Fibroblast of the conjunctiva (primary cell): Measurements from ENCODE around the gene HOMER2.
"Not testable (repeated sequence)": the region's sequence is repeated elsewhere in the genome, so short reads cannot be mapped to it uniquely, and the experiment has no call there.

Experiments
- DNase-seq: peaks from one replicate; pipeline ENCODE4 v3.0.0-alpha.2; 2010; ENCODE audit warnings: low read depth

The HOMER2 gene

DNA sequence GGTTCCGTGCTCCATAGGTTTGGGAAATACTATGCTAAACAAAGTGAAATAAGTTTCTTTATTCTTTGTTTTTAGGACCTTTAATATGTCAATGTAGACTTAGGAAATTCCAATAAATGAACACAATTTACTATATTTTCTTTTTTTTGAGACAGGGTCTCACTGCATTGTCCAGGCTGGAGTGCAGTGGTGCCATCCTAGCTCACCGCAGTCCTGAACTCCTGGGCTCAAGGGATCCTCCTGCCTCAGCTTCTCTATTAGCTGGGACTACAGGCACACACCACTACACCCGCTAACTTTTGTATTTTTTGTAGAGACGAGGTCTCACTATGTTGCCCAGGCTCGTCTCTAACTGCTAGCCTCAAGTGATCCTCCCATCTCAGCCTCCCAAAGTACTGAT, 12.4 kb upstream of the HOMER2 start:
- DNase-seq: no peak

GRCh38 chr15:82963471-82964341, 11.2 kb upstream of the HOMER2 start:
- DNase-seq: no peak

DNA sequence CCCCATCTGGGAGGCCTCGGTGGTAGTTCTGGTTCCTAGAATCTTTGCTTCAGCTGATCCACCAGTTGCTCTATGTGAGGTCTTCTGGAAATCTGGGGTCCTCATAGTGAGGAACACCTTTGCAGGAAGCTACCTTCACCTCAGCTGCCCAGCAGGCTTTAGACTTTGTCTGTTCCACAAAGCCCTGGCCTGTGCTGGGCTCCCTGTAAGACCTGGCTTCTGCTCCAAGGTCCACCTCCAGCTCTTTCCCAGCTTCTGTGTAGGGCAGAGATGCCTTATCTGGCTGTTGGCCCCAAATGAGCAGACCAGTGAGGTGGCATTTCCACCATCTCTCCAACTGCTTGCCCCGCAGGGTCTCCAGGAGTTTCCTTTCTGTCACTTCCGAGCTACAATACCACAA, 8.2 kb upstream of the HOMER2 start:
- DNase-seq: no peak

- no peak for DNase-seq
Measured at GRCh38 chr15:82959423-82959822, 6.9 kb upstream of the HOMER2 start.

GRCh38 chr15:82958638-82959037, 6.1 kb upstream of the HOMER2 start:
- no peak for DNase-seq

DNA sequence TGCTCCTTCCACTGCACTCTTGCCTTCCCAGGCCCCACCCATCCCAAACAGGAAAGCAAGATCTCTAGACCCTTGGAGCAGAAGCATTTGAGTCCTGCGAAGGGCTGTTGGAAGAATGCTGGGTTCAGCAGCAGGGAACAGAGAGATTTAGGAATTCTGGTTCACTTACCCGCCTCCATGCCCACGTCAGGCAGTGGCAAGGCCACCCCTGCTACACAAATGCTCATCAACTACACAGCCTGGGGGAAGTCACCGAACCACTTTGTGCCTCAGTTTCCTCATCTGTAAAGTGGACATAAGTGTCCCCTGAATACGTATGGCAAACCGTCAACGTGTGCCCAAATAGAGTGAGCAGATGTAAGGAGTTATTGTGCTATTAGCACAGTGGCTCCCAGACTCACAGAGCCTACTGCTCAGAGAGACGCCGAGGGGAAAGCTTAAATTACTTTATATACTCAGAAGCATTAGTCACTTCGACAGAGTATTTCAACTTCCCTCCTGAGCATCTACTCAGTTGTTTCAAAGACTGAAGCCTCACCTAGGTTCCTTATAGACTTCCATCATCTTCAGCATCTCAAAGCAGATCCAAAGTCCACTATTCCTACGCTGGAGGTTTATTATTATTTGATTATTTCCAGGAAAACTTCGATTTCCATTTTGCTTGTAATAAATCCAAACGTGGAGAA, 905 bp downstream of the HOMER2 start:
- no peak for DNase-seq

GRCh38 chr15:82950746-82951370, 1.7 kb downstream of the HOMER2 start:
- DNase-seq: no peak

GRCh38 chr15:82950295-82950694, 2.2 kb downstream of the HOMER2 start:
- DNase-seq: no peak

DNA sequence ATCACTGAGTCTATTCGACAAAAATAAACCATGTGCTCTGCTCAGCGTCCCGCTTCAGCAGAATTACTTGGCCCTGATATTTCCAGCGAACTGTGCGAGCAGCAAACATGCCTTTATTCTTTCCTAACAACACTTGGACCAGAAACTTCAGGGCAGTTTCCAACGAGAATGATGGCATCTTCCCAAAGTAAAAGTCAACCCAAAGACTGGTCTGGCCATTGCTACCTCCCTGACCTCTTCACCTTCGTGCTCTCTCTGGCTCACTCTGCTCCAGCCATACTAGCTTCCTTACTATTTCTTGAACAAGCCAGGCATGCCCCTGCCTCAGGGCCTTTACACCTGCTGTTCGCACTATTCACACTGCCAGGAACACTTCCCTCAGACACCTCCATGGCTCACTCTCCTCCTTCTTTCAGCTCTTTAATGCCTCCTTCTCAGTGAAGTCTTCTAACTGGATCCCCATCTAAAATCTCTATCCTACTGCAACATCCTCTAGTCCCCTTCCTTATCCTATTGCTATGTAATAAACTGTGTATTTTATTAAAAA, 6.3 kb downstream of the HOMER2 start:
- DNase-seq: no peak

GRCh38 chr15:82945326-82945725, 7.2 kb downstream of the HOMER2 start:
- DNase-seq: no peak

- DNase-seq: no peak
Measured at GRCh38 chr15:82944821-82945220, 7.7 kb downstream of the HOMER2 start.

DNA sequence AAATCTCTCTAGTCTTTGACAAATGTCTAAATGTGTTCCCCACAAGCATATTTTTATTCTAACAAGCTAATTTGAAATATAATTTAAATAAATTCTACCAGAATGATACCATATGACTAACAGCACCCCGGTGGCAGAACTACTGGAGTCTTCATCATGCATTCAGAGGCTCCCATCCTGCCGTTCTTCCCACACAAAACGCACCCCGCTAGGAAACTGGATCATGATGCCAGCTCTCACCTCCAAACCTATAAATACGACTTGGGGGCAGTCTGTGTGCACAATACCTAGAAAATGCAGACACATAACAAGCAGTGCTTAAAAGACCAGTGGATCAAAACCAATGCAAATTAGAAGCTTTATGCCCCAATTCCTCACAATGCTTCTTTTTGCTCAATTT, 8.5 kb downstream of the HOMER2 start:
- DNase-seq: no peak

- DNase-seq: no peak
Measured at GRCh38 chr15:82943176-82943575, 9.3 kb downstream of the HOMER2 start.

DNA sequence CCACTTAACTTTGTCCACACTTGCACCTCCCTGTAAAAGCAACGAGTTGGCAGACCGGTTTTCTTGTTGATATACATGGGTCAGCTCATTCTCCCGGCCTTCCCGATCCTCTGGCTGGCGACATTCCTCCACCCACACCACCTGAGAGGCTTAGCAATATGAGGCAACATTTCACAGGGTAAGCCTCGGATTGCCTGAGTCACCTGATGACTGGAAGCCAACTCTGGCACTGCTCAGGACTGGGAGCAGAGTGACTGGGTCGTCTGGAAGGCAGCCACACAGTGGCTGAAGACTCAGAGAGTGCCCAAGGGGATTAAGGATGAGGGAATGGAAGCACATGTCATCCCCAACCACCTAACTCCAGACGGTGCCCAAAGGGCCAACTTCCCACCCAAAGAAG, 9.8 kb downstream of the HOMER2 start:
- DNase-seq: no peak

DNA sequence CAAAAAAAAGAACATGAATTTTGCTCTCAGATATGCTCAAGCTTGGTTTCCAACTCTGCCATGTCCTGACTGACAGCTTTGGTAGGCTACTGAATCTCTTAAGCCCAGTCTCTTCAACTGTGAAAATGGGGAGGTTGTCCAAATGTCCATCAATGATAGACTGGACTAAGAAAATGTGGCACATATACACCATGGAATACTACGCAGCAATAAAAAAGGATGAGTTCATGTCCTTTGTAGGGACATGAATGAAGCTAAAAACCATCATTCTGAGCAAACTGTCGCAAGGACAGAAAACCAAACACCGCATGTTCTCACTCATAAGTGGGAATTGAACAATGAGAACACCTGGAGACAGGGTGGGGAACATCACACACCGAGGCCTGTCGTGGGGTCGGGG, 12.8 kb downstream of the HOMER2 start:
- not testable (repeated sequence) for DNase-seq

DNA sequence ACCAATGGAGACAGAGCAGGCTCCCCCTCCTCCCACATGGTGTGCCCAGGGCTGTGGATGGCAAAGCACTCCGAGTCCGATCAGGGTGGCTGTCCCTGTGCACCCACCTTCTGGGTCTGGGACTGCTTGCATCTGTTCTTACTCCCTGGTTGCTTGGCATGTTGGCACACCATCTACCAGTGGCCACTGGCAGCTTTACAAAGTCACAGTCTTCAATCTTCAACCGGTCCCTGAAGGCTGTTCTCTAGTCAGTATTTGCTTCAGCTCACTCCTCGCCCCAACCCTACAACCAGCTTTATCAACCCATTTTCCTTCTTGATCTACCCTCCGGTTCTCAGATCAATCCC, 14.8 kb downstream of the HOMER2 start:
- no peak for DNase-seq

- no peak for DNase-seq
Measured at GRCh38 chr15:82936966-82937711, 15.4 kb downstream of the HOMER2 start.

GRCh38 chr15:82935382-82935781, 17.1 kb downstream of the HOMER2 start:
- DNase-seq: no peak

- no peak for DNase-seq
Measured at GRCh38 chr15:82934100-82934880, 18.2 kb downstream of the HOMER2 start.

DNA sequence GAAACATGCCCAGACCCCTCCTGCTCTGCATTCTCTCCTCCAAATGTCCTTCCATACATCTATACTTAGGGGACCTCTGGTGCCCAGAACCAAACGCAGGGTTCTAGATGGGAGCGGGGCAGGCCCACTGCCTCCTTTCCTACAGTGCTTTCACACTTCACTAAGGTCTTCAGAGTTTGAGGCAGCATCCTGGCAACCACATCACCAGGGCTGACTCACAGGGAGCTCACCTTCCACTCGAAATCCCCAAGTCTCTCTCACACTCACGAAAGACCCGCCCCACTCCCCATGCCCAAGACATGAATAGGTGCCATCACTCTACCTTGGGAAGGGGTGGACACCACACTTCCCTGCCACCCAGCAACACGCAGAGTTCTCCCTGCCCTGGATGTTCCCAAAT, 18.9 kb downstream of the HOMER2 start:
- DNase-seq: no peak

- no peak for DNase-seq
Measured at GRCh38 chr15:82931221-82931620, 21.3 kb downstream of the HOMER2 start.
